HL-60 (cell line): ENCODE results near the gene CERS4.

Experiments
- CTCF ChIP-seq: IDR thresholded peaks from one replicate; pipeline ENCODE4 v1.5.1; 2011; ENCODE audit warnings: low read length, control low read depth, inconsistent platforms; ENCODE audit not compliant: insufficient read depth
- GABPA ChIP-seq: IDR thresholded peaks from 2 replicates; pipeline ENCODE4 v1.6.1; 2012; ENCODE audit warnings: low read depth
- POLR2AphosphoS5 ChIP-seq: IDR thresholded peaks from 2 replicates; pipeline ENCODE4 v1.6.1; 2012; ENCODE audit warnings: low read depth
- REST ChIP-seq: IDR thresholded peaks from 2 replicates; pipeline ENCODE4 v1.6.1; 2012; ENCODE audit warnings: low read depth; ENCODE audit not compliant: insufficient replicate concordance
- SPI1 ChIP-seq: IDR thresholded peaks from 2 replicates; pipeline ENCODE4 v1.6.1; 2012; ENCODE audit warnings: low read depth, mild to moderate bottlenecking, borderline replicate concordance

GRCh38 chr19:8245869-8246835, 37.0 kb downstream of the CERS4 start:
- TF ChIP-seq CTCF (no peak), POLR2AphosphoS5 (no peak), REST (no peak), SPI1 (no peak), GABPA (no peak)
